ENCODE data around the gene TBC1D3I. TPM values are rescaled to one million over a fixed set of nuclear protein-coding genes. Genes with fewer than 3 reads are reported as not detected.
"Not testable (repeated sequence)": the region's sequence is repeated elsewhere in the genome, so short reads cannot be mapped to it uniquely, and the experiment has no call there.

TBC1D3I gene
- total RNA-seq, 1 donor from 2014 or later: 1.2 TPM

DNA sequence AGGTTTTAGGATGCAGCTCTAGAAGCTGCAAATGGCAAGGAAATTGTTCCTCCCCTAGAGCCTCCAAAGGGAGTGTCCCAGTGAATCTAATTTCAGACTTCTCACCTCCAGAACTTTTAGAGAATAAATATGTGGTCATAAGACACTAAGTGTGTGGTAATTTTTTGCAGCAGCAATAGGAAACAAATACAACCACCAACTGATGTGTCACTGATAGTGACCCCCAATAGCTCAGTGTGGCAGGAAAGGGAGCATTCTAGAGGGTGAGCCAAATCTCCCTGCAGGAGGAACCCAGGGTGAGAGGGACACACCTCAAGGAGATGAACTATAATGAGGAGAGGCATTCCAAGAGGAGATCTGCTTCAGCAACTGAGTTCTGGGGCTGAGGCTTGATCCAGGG lies 49.5 kb downstream of the TBC1D3I start:
- intact Hi-C loops (cut with micrococcal nuclease): no loop called here

GRCh38 chr17:36213695-36214094 lies 50.7 kb downstream of the TBC1D3I start:
- Mint-ChIP-seq H3K27ac (no peak overlapping the region), H3K4me3 (ENCODE audit: low read depth) (no peak overlapping the region), H3K36me3 (ENCODE audit: low read depth) (no peaks in the 10 kb centered on the region), H3K27me3 (ENCODE audit: low read depth) (peaks cover 25% of the 10 kb centered on the region), H3K4me1 (ENCODE audit: low read depth) (no peaks in the 10 kb centered on the region), H3K9me3 (no peaks in the 10 kb centered on the region)
- DNase-seq (ENCODE audit: low spot score): no peak
- intact Hi-C loops (cut with micrococcal nuclease): no loop called here

More for the DNA sequence above, 49.5 kb downstream of the TBC1D3I start:
- H3K27me3 Mint-ChIP-seq (ENCODE audit: low read depth): peaks cover 22% of the 10 kb centered on the region
- H3K4me1 Mint-ChIP-seq (ENCODE audit: low read depth): no peaks in the 10 kb centered on the region
- no peaks in the 10 kb centered on the region for H3K9me3 Mint-ChIP-seq
- no peak overlapping the region for H3K4me3 Mint-ChIP-seq (ENCODE audit: low read depth)
- H3K27ac Mint-ChIP-seq: no peak overlapping the region
- no peaks in the 10 kb centered on the region for H3K36me3 Mint-ChIP-seq (ENCODE audit: low read depth)
- DNase-seq (ENCODE audit: low spot score): no peak

DNA sequence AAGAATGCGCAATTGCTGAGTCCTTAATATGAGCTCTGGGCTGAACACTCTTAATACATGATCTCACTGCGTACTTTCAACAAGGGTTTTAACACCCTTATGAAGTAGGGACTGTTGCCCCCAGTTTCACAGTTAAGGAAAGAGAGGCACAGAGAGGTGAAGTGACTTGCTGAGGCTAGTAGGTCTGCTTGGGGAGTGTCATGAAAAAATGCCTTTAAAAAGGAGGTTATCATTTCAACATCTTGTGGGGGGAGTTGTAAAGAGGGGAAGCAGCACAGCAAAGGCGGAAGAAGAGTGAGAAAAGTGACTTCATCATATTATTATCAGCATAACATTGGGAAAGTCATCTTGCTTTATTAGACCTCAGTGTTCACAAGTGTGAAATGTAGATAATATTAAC lies 51.4 kb downstream of the TBC1D3I start:
- Mint-ChIP-seq H3K27me3 (ENCODE audit: low read depth) (peaks cover 23% of the 10 kb centered on the region), H3K36me3 (ENCODE audit: low read depth) (no peaks in the 10 kb centered on the region), H3K4me3 (ENCODE audit: low read depth) (no peak overlapping the region), H3K4me1 (ENCODE audit: low read depth) (no peaks in the 10 kb centered on the region), H3K9me3 (no peaks in the 10 kb centered on the region), H3K27ac (no peak overlapping the region)
- intact Hi-C loops (cut with micrococcal nuclease): no loop called here
- DNase-seq (ENCODE audit: low spot score): no peak

DNA sequence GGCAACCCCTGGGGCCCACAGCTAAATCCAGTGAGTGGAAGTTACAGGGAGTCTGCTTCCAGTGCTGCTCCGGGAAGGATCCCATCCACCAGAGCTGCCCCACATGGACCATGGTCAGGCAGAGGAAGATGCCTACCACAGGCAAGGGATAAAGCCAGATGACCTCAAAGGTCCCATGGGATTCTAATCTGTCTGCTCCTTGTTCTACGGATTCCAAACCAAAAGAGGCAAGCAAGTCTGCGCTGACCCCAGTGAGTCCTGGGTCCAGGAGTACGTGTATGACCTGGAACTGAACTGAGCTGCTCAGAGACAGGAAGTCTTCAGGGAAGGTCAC lies 52.1 kb downstream of the TBC1D3I start:
- no peak overlapping the region for H3K27ac Mint-ChIP-seq
- H3K4me1 Mint-ChIP-seq (ENCODE audit: low read depth): no peaks in the 10 kb centered on the region

GRCh38 chr17:36211484-36212271 lies 52.7 kb downstream of the TBC1D3I start:
- H3K9me3 Mint-ChIP-seq; DNase-seq (ENCODE audit: low spot score); H3K4me3 Mint-ChIP-seq (ENCODE audit: low read depth); H3K36me3 Mint-ChIP-seq (ENCODE audit: low read depth); H3K27ac Mint-ChIP-seq; intact Hi-C loops (cut with micrococcal nuclease); H3K4me1 Mint-ChIP-seq (ENCODE audit: low read depth): not testable (repeated sequence)
- peaks cover 27% of the 10 kb centered on the region for H3K27me3 Mint-ChIP-seq (ENCODE audit: low read depth)

More for the DNA sequence above, 52.1 kb downstream of the TBC1D3I start:
- no peaks in the 10 kb centered on the region for H3K9me3 Mint-ChIP-seq
- DNase-seq (ENCODE audit: low spot score): no peak
- no peaks in the 10 kb centered on the region for H3K36me3 Mint-ChIP-seq (ENCODE audit: low read depth)
- H3K4me3 Mint-ChIP-seq (ENCODE audit: low read depth): no peak overlapping the region
- intact Hi-C loops (cut with micrococcal nuclease): no loop called here
- peaks cover 23% of the 10 kb centered on the region for H3K27me3 Mint-ChIP-seq (ENCODE audit: low read depth)

GRCh38 chr17:36210439-36211211 lies 53.7 kb downstream of the TBC1D3I start, which contains the start of gene CCL4L2:
CCL4L2 (plus strand) TSS chr17:36211063.
- intact Hi-C loops (cut with micrococcal nuclease); H3K27ac Mint-ChIP-seq; H3K4me3 Mint-ChIP-seq (ENCODE audit: low read depth); H3K36me3 Mint-ChIP-seq (ENCODE audit: low read depth); DNase-seq (ENCODE audit: low spot score); H3K9me3 Mint-ChIP-seq: not testable (repeated sequence)
- Mint-ChIP-seq H3K4me1 (ENCODE audit: low read depth) (peaks cover 11% of the 10 kb centered on the region), H3K27me3 (ENCODE audit: low read depth) (peaks cover 32% of the 10 kb centered on the region)

DNA sequence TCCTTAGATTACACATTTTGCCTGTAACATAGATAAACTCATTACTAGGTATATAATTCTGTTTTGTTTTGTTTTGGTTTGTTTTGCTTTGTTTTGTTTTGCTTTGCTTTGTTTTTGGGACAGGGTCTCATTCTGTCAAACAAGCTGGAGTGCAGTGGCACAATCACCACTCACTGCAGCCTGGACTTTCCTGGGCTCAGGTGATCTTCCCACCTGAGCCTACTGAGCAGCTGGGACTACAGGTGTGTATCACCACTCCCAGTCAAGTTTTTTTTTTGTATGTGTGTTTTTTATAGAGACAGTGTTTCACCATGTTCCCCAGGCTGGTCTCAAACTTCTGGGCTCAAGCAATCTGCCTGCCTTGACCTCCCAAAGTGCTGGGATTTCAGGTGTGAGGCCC lies 54.8 kb downstream of the TBC1D3I start:
- Mint-ChIP-seq H3K4me3 (ENCODE audit: low read depth) (no peak overlapping the region), H3K36me3 (ENCODE audit: low read depth) (no peaks in the 10 kb centered on the region), H3K9me3 (no peaks in the 10 kb centered on the region), H3K27me3 (ENCODE audit: low read depth) (peaks cover 35% of the 10 kb centered on the region), H3K4me1 (ENCODE audit: low read depth) (peaks cover 11% of the 10 kb centered on the region), H3K27ac (no peak overlapping the region)
- no peak for DNase-seq (ENCODE audit: low spot score)
- intact Hi-C loops (cut with micrococcal nuclease): no loop called here

DNA sequence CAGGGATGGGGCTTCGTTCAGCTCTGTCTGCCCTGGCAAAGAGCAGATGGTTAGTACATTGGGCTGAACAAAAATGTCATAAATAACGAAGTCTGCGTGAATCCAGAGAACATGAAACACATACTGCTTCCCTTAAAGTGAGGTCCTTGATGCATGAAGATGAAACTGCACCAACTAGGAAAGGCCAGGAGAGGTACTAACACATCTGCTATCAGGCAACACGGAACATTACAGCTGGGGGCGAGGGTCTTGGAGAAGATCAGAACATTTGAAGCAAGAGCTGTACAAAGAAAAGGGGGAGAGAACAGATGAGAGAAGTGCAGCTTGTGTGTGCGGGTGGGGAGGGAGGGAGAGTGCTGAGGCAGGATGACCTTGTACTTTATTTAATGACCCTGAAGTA lies 57.0 kb downstream of the TBC1D3I start:
- H3K4me3 Mint-ChIP-seq (ENCODE audit: low read depth); intact Hi-C loops (cut with micrococcal nuclease); H3K27ac Mint-ChIP-seq; DNase-seq (ENCODE audit: low spot score); H3K36me3 Mint-ChIP-seq (ENCODE audit: low read depth); H3K9me3 Mint-ChIP-seq: not testable (repeated sequence)
- Mint-ChIP-seq H3K4me1 (ENCODE audit: low read depth) (peaks cover 15% of the 10 kb centered on the region), H3K27me3 (ENCODE audit: low read depth) (peaks cover 31% of the 10 kb centered on the region)

- H3K4me3 Mint-ChIP-seq (ENCODE audit: low read depth); H3K36me3 Mint-ChIP-seq (ENCODE audit: low read depth); H3K9me3 Mint-ChIP-seq; H3K27ac Mint-ChIP-seq; intact Hi-C loops (cut with micrococcal nuclease); DNase-seq (ENCODE audit: low spot score): not testable (repeated sequence)
- H3K4me1 Mint-ChIP-seq (ENCODE audit: low read depth): peaks cover 15% of the 10 kb centered on the region
- peaks cover 28% of the 10 kb centered on the region for H3K27me3 Mint-ChIP-seq (ENCODE audit: low read depth)
Measured at GRCh38 chr17:36206486-36206821, 57.9 kb downstream of the TBC1D3I start.

DNA sequence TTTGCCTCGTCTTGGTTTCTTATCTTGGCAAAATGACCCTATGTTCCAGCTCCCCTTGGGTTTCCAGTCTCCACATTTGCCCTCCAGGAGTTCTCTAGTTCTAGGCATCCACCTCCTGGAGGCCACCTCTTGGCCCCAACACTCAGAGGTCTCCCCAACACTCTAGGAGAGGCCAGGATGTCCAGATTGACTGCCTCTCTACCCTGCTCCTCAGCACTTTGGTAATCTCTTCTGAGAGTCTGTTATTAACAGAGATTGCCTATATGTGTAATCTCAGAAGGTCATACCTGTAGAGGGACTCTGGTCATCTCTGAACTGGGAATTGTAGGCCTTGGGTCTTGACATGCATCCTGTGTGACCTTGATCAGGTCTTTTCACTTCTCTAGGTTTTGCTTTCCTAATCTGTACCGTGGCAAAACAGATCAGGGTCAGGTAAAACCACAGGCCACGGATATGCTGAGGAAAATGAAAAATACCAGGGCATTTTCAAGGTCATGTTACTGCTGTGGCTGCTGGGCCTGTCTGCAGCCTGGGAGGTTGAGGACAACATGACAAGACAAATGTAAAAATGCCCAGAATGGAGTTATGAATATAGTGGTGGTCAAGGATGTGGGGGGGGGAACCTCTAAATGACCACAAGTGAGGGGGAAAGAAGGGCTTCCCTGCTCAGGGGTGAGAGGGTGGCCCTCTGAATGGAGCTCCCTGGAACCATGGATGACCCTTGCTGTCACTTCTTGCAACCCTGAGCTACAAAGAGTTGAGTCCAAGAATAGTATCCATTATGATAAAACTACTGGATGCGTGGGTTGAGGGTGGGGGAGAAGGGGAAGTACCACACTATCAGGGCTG lies 58.5 kb downstream of the TBC1D3I start:
- H3K9me3 Mint-ChIP-seq: no peaks in the 10 kb centered on the region
- no peak for DNase-seq (ENCODE audit: low spot score)
- peaks cover 27% of the 10 kb centered on the region for H3K27me3 Mint-ChIP-seq (ENCODE audit: low read depth)
- intact Hi-C loops (cut with micrococcal nuclease): no loop called here
- H3K4me1 Mint-ChIP-seq (ENCODE audit: low read depth): peaks cover 15% of the 10 kb centered on the region
- H3K4me3 Mint-ChIP-seq (ENCODE audit: low read depth): no peak overlapping the region
- H3K27ac Mint-ChIP-seq: no peak overlapping the region
- H3K36me3 Mint-ChIP-seq (ENCODE audit: low read depth): no peaks in the 10 kb centered on the region

DNA sequence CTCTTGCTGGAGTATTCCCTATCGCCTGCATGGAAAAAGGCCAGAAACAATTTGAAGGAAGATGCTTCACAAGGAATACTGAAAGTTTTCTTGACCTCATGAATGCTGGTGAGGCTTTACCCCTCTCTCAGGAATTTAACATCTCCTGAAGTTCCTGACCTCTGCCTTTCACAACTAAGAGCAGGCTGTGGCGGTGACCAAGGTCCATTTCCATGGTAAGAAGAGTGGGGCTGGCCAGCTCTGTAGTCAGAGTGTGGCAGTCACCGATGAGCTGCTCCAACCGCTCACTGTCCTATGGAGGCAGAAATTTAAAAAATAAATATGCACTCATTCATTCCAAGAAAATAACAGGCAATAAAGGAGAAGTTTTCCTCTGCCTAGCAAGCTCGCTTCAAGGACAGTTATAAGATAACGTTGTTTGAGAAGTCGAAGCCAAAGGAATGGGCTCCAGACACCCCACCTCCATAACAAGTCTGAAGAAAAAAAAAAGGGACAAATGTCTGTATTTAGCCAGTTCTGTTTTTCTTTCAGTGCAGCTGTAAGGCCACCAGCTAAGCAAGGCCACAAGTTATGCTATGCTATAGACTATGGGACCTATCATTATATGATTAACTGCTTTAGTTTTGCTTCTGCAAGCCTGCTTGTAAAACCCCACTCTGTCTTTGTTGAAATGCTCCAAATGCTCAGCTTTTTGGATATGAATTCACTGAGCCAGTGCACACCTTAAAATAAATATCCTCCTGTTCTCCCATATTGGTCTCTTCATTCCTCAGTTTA lies 59.5 kb downstream of the TBC1D3I start:
- H3K27me3 Mint-ChIP-seq (ENCODE audit: low read depth): peaks cover 26% of the 10 kb centered on the region
- intact Hi-C loops (cut with micrococcal nuclease): no loop called here
- DNase-seq (ENCODE audit: low spot score): no peak
- no peaks in the 10 kb centered on the region for H3K36me3 Mint-ChIP-seq (ENCODE audit: low read depth)
- H3K4me3 Mint-ChIP-seq (ENCODE audit: low read depth): no peak overlapping the region
- H3K9me3 Mint-ChIP-seq: no peaks in the 10 kb centered on the region
- peaks cover 15% of the 10 kb centered on the region for H3K4me1 Mint-ChIP-seq (ENCODE audit: low read depth)
- no peak overlapping the region for H3K27ac Mint-ChIP-seq
